ENCODE measurements around the gene RIOK3.
A peak's percentile ranks its signal among the peaks of the same experiment; 100 is the strongest.

RIOK3 gene

GRCh38 chr18:23451491-23451890, 1.6 kb upstream of the RIOK3 start:
- Histone ChIP-seq H3K27ac (ENCODE audit: low read length) (no peak overlapping the region), H3K36me3 (ENCODE audit: control insufficient read depth in 1 of 2, insufficient read depth in 2 of 2, low read length in 2 of 2) (peaks cover 0 to 3% of the 10 kb centered on the region in 2 donors), H3K4me1 (ENCODE audit: control insufficient read depth in 1 of 2, insufficient read depth in 2 of 2, low read length in 2 of 2) (peaks cover 6 to 25% of the 10 kb centered on the region in 2 donors), H3K4me3 (ENCODE audit: low read depth in 1 of 2, low read length in 2 of 2) (no peak overlapping the region), H3K27me3 (ENCODE audit: low read depth, low read length) (no peaks in the 10 kb centered on the region), H3K9me3 (ENCODE audit: control insufficient read depth in 1 of 2, low read length in 2 of 2) (no peaks in the 10 kb centered on the region)

GRCh38 chr18:23452347-23452727, 750 bp upstream of the RIOK3 start:
- Histone ChIP-seq H3K27ac (ENCODE audit: low read length) (peak overlapping the region; percentile 96), H3K27me3 (ENCODE audit: low read depth, low read length) (no peaks in the 10 kb centered on the region), H3K9me3 (ENCODE audit: control insufficient read depth in 1 of 2, low read length in 2 of 2) (no peaks in the 10 kb centered on the region), H3K36me3 (ENCODE audit: control insufficient read depth in 1 of 2, insufficient read depth in 2 of 2, low read length in 2 of 2) (peaks cover 0 to 3% of the 10 kb centered on the region in 2 donors), H3K4me3 (ENCODE audit: low read depth in 1 of 2, low read length in 2 of 2) (peak overlapping the region; percentile 86 to 98), H3K4me1 (ENCODE audit: control insufficient read depth in 1 of 2, insufficient read depth in 2 of 2, low read length in 2 of 2) (peaks cover 6 to 33% of the 10 kb centered on the region in 2 donors)

- Histone ChIP-seq H3K4me1 (ENCODE audit: control insufficient read depth in 1 of 2, insufficient read depth in 2 of 2, low read length in 2 of 2) (peaks cover 6 to 46% of the 10 kb centered on the region in 2 donors), H3K27me3 (ENCODE audit: low read depth, low read length) (no peaks in the 10 kb centered on the region), H3K4me3 (ENCODE audit: low read depth in 1 of 2, low read length in 2 of 2) (peak overlapping the region; percentile 86 to 98), H3K27ac (ENCODE audit: low read length) (peak overlapping the region; percentile 96), H3K9me3 (ENCODE audit: control insufficient read depth in 1 of 2, low read length in 2 of 2) (no peaks in the 10 kb centered on the region), H3K36me3 (ENCODE audit: control insufficient read depth in 1 of 2, insufficient read depth in 2 of 2, low read length in 2 of 2) (peaks cover 0 to 3% of the 10 kb centered on the region in 2 donors)
Observed at GRCh38 chr18:23453680-23454058, 582 bp downstream of the RIOK3 start.

- H3K4me3 ChIP-seq (ENCODE audit: low read depth in 1 of 2, low read length in 2 of 2) = no peak overlapping the region
Observed at GRCh38 chr18:23456835-23457234, 3.7 kb downstream of the RIOK3 start.

GRCh38 chr18:23458830-23459529, 5.9 kb downstream of the RIOK3 start:
- Histone ChIP-seq H3K9me3 (ENCODE audit: control insufficient read depth in 1 of 2, low read length in 2 of 2) (no peaks in the 10 kb centered on the region), H3K27me3 (ENCODE audit: low read depth, low read length) (no peaks in the 10 kb centered on the region), H3K4me3 (ENCODE audit: low read depth in 1 of 2, low read length in 2 of 2) (no peak overlapping the region), H3K4me1 (ENCODE audit: control insufficient read depth in 1 of 2, insufficient read depth in 2 of 2, low read length in 2 of 2) (peaks cover 17 to 56% of the 10 kb centered on the region in 2 donors), H3K36me3 (ENCODE audit: control insufficient read depth in 1 of 2, insufficient read depth in 2 of 2, low read length in 2 of 2) (peaks cover 12 to 14% of the 10 kb centered on the region in 2 donors), H3K27ac (ENCODE audit: low read length) (no peak overlapping the region)

More at GRCh38 chr18:23456835-23457234, 3.7 kb downstream of the RIOK3 start:
- Histone ChIP-seq H3K9me3 (ENCODE audit: control insufficient read depth in 1 of 2, low read length in 2 of 2) (no peaks in the 10 kb centered on the region), H3K4me1 (ENCODE audit: control insufficient read depth in 1 of 2, insufficient read depth in 2 of 2, low read length in 2 of 2) (peaks cover 17 to 65% of the 10 kb centered on the region in 2 donors), H3K27me3 (ENCODE audit: low read depth, low read length) (no peaks in the 10 kb centered on the region), H3K27ac (ENCODE audit: low read length) (no peak overlapping the region), H3K36me3 (ENCODE audit: control insufficient read depth in 1 of 2, insufficient read depth in 2 of 2, low read length in 2 of 2) (peaks cover 0 to 3% of the 10 kb centered on the region in 2 donors)

- Histone ChIP-seq H3K9me3 (ENCODE audit: control insufficient read depth in 1 of 2, low read length in 2 of 2) (no peaks in the 10 kb centered on the region), H3K4me1 (ENCODE audit: control insufficient read depth in 1 of 2, insufficient read depth in 2 of 2, low read length in 2 of 2) (peaks cover 15 to 51% of the 10 kb centered on the region in 2 donors), H3K4me3 (ENCODE audit: low read depth in 1 of 2, low read length in 2 of 2) (no peak overlapping the region), H3K36me3 (ENCODE audit: control insufficient read depth in 1 of 2, insufficient read depth in 2 of 2, low read length in 2 of 2) (peaks cover 18 to 20% of the 10 kb centered on the region in 2 donors), H3K27me3 (ENCODE audit: low read depth, low read length) (no peaks in the 10 kb centered on the region), H3K27ac (ENCODE audit: low read length) (no peak overlapping the region)
Observed at GRCh38 chr18:23459530-23459921, 6.4 kb downstream of the RIOK3 start.

GRCh38 chr18:23460285-23461273, 7.5 kb downstream of the RIOK3 start:
- Histone ChIP-seq H3K4me1 (ENCODE audit: control insufficient read depth in 1 of 2, insufficient read depth in 2 of 2, low read length in 2 of 2) (peaks cover 12 to 42% of the 10 kb centered on the region in 2 donors), H3K4me3 (ENCODE audit: low read depth in 1 of 2, low read length in 2 of 2) (no peak overlapping the region), H3K27ac (ENCODE audit: low read length) (no peak overlapping the region), H3K36me3 (ENCODE audit: control insufficient read depth in 1 of 2, insufficient read depth in 2 of 2, low read length in 2 of 2) (peaks cover 23 to 26% of the 10 kb centered on the region in 2 donors), H3K27me3 (ENCODE audit: low read depth, low read length) (no peaks in the 10 kb centered on the region), H3K9me3 (ENCODE audit: control insufficient read depth in 1 of 2, low read length in 2 of 2) (no peaks in the 10 kb centered on the region)

GRCh38 chr18:23462876-23463275, 9.8 kb downstream of the RIOK3 start:
- H3K36me3 ChIP-seq (ENCODE audit: control insufficient read depth in 1 of 2, insufficient read depth in 2 of 2, low read length in 2 of 2) = peaks cover 37 to 39% of the 10 kb centered on the region in 2 donors
- H3K4me3 ChIP-seq (ENCODE audit: low read depth in 1 of 2, low read length in 2 of 2) = no peak overlapping the region
- peaks cover 12 to 28% of the 10 kb centered on the region in 2 donors for H3K4me1 ChIP-seq (ENCODE audit: control insufficient read depth in 1 of 2, insufficient read depth in 2 of 2, low read length in 2 of 2)
- no peak overlapping the region for H3K27ac ChIP-seq (ENCODE audit: low read length)
- no peaks in the 10 kb centered on the region for H3K27me3 ChIP-seq (ENCODE audit: low read depth, low read length)
- no peaks in the 10 kb centered on the region for H3K9me3 ChIP-seq (ENCODE audit: control insufficient read depth in 1 of 2, low read length in 2 of 2)

- Histone ChIP-seq H3K36me3 (ENCODE audit: control insufficient read depth in 1 of 2, insufficient read depth in 2 of 2, low read length in 2 of 2) (peaks cover 72 to 73% of the 10 kb centered on the region in 2 donors), H3K4me3 (ENCODE audit: low read depth in 1 of 2, low read length in 2 of 2) (no peak overlapping the region), H3K27me3 (ENCODE audit: low read depth, low read length) (no peaks in the 10 kb centered on the region), H3K9me3 (ENCODE audit: control insufficient read depth in 1 of 2, low read length in 2 of 2) (no peaks in the 10 kb centered on the region), H3K4me1 (ENCODE audit: control insufficient read depth in 1 of 2, insufficient read depth in 2 of 2, low read length in 2 of 2) (no peaks in the 10 kb centered on the region), H3K27ac (ENCODE audit: low read length) (no peak overlapping the region)
Observed at GRCh38 chr18:23468753-23469459, 15.8 kb downstream of the RIOK3 start.

GRCh38 chr18:23470620-23471387, 17.7 kb downstream of the RIOK3 start:
- no peak overlapping the region for H3K27ac ChIP-seq (ENCODE audit: low read length)
- no peaks in the 10 kb centered on the region for H3K27me3 ChIP-seq (ENCODE audit: low read depth, low read length)
- H3K36me3 ChIP-seq (ENCODE audit: control insufficient read depth in 1 of 2, insufficient read depth in 2 of 2, low read length in 2 of 2) = peaks cover 74% of the 10 kb centered on the region in 2 donors
- H3K4me3 ChIP-seq (ENCODE audit: low read depth in 1 of 2, low read length in 2 of 2) = no peak overlapping the region
- no peaks in the 10 kb centered on the region for H3K4me1 ChIP-seq (ENCODE audit: control insufficient read depth in 1 of 2, insufficient read depth in 2 of 2, low read length in 2 of 2)
- no peaks in the 10 kb centered on the region for H3K9me3 ChIP-seq (ENCODE audit: control insufficient read depth in 1 of 2, low read length in 2 of 2)

All from muscle layer of duodenum (tissue), 2 donors.